HCT116 (cell line): ENCODE results near the gene TMEM143. TPM values are rescaled to one million over a fixed set of nuclear protein-coding genes. Genes with fewer than 3 reads are reported as not detected.

Source experiments
- ATAC-seq: fragments of 200-7000 bp; cut with Tn5 transposase; 2 replicates; pipeline ENCODE4 v1.9.1; 2020; ENCODE audit warnings: mild to moderate bottlenecking, moderate library complexity
- BruUV-seq: library from RNA; stranded (reverse); fragments of 400-500 nt; replicated peaks from 2 replicates; lab custom pipeline; 2021; lab: Mats Ljungman, UMichigan
- CTCF ChIA-PET: fragments of 300-600 bp; sonication (Branson Sonifier 250); formaldehyde crosslinking; loops from one replicate; lab custom pipeline; 2021; ENCODE audit warnings: antibody characterized with exemption; lab: Charles Lee
- POLR2A ChIA-PET: fragments of 300-600, 350-600 bp; sonication (Branson Sonifier 250); formaldehyde crosslinking; loops from one replicate; lab custom pipeline; 2021; ENCODE audit warnings: antibody characterized with exemption; lab: Charles Lee
- RAD21 ChIA-PET, 2 experiments: fragments of 300-600 bp; sonication (Branson Sonifier 250); formaldehyde crosslinking; loops; one replicate each; lab custom pipeline; 2023; ENCODE audit warnings: low total read pairs in 2 of 2; ENCODE audit not compliant: uncharacterized antibody in 2 of 2, unreplicated experiment in 2 of 2, low non-redundant PET in 1 of 2; lab: Charles Lee
- DNase-seq: peaks from one replicate; pipeline ENCODE4 v3.0.0-alpha.2; 2010; ENCODE audit warnings: low read depth, low spot score
- H2AFZ ChIP-seq: fragments of 200-600 bp; shearing (Covaris generic), sonication (generic); 2 replicates; pipeline ENCODE4 v1.6.1; 2017; ENCODE audit warnings: low read depth, mixed run types, mixed read lengths, antibody characterized with exemption, low read length; ENCODE audit not compliant: poor library complexity, severe bottlenecking
- H3K27ac ChIP-seq: 2 replicates; pipeline ENCODE4 v1.5.1; 2012; ENCODE audit warnings: low read depth, low read length
- H3K27me3 ChIP-seq: fragments of 200-600 bp; sonication (generic); 2 replicates; pipeline ENCODE4 v1.6.1; 2016; ENCODE audit warnings: mixed run types, low read length, mixed read lengths; ENCODE audit not compliant: insufficient read depth
- H3K36me3 ChIP-seq, 2 experiments: fragments of 200-500 bp in 1 of 2; fragments of 200-600 bp in 1 of 2; sonication (Bioruptor generic) in 1 of 2; sonication (generic) in 1 of 2; 2 replicates each; pipeline versions ENCODE4 v1.5.1 to v1.6.1; 2014 to 2016; ENCODE audit warnings: low read length in 2 of 2, inconsistent platforms in 1 of 2, mixed read lengths in 1 of 2, mixed run types in 1 of 2; ENCODE audit not compliant: insufficient read depth in 2 of 2, control insufficient read depth in 1 of 2
- H3K4me1 ChIP-seq, 2 experiments: fragments of 200-600 bp in 1 of 2; sonication (generic) in 1 of 2; 2 replicates each; pipeline versions ENCODE4 v1.5.1 to v1.6.1; 2012 to 2017; ENCODE audit warnings: low read length in 2 of 2, inconsistent platforms in 1 of 2, mild to moderate bottlenecking in 1 of 2, mixed read lengths in 1 of 2, mixed run types in 1 of 2, moderate library complexity in 1 of 2; ENCODE audit not compliant: insufficient read depth in 2 of 2, control insufficient read depth in 1 of 2
- H3K4me2 ChIP-seq: fragments of 200-600 bp; sonication (generic); 2 replicates; pipeline ENCODE4 v1.6.1; 2017; ENCODE audit warnings: mixed run types, low read length, mixed read lengths
- H3K4me3 ChIP-seq, 2 experiments: fragments of 200-600 bp in 1 of 2; sonication (generic) in 1 of 2; replicated peaks in 1 of 2; 2 replicates each; pipeline ENCODE4 v1.5.1; 2011 to 2016; ENCODE audit warnings: low read length in 2 of 2, control low read depth in 1 of 2, low read depth in 1 of 2, mild to moderate bottlenecking in 1 of 2, mixed read lengths in 1 of 2, mixed run types in 1 of 2
- H3K79me2 ChIP-seq: fragments of 200-600 bp; sonication (generic); 2 replicates; pipeline ENCODE4 v1.6.1; 2017; ENCODE audit warnings: mild to moderate bottlenecking, mixed run types, low read length, moderate library complexity, mixed read lengths; ENCODE audit not compliant: insufficient read depth
- H3K9ac ChIP-seq: fragments of 200-600 bp; sonication (generic); 2 replicates; pipeline ENCODE4 v1.6.1; 2016; ENCODE audit warnings: low read length, mixed read lengths
- H3K9me2 ChIP-seq: fragments of 200-600 bp; sonication (generic), shearing (Covaris generic); 2 replicates; pipeline ENCODE4 v1.6.1; 2017; ENCODE audit warnings: mixed run types, mild to moderate bottlenecking, moderate library complexity; ENCODE audit not compliant: insufficient read depth
- H3K9me3 ChIP-seq, 2 experiments: fragments of 200-500 bp in 1 of 2; fragments of 200-600 bp in 1 of 2; sonication (Bioruptor generic) in 1 of 2; sonication (generic) in 1 of 2; 2 replicates each; pipeline ENCODE4 v1.6.1; 2014 to 2017; ENCODE audit warnings: low read length in 2 of 2, mixed read lengths in 2 of 2, inconsistent platforms in 1 of 2, low read depth in 1 of 2, mild to moderate bottlenecking in 1 of 2, mixed run types in 1 of 2, moderate library complexity in 1 of 2; ENCODE audit not compliant: control insufficient read depth in 1 of 2, insufficient read depth in 1 of 2
- H4K20me1 ChIP-seq: fragments of 200-600 bp; sonication (generic), shearing (Covaris generic); 2 replicates; pipeline ENCODE4 v1.6.1; 2017; ENCODE audit warnings: mixed run types, mild to moderate bottlenecking, moderate library complexity; ENCODE audit not compliant: insufficient read depth
- CBX3 ChIP-seq: IDR thresholded peaks from 2 replicates; pipeline ENCODE4 v1.6.1; 2012; ENCODE audit warnings: low read depth
- EGR1 ChIP-seq: IDR thresholded peaks from 2 replicates; pipeline ENCODE4 v1.6.1; 2012; ENCODE audit warnings: low read depth
- ELF1 ChIP-seq: IDR thresholded peaks from 2 replicates; pipeline ENCODE4 v1.6.1; 2012; ENCODE audit warnings: low read depth, borderline replicate concordance
- EZH2phosphoT487 ChIP-seq: fragments of 200-600 bp; IDR thresholded peaks from 2 replicates; pipeline ENCODE4 v1.6.1; 2018; ENCODE audit warnings: antibody characterized with exemption, borderline replicate concordance
- POLR2A ChIP-seq: IDR thresholded peaks from 2 replicates; pipeline ENCODE4 v1.7.0; 2011; ENCODE audit warnings: borderline replicate concordance; ENCODE audit not compliant: insufficient read depth, insufficient read length; ENCODE audit errors: extremely low read depth
- RAD21 ChIP-seq: IDR thresholded peaks from 2 replicates; pipeline ENCODE4 v1.6.1; 2012; ENCODE audit warnings: low read depth, mild to moderate bottlenecking
- SIN3A ChIP-seq: IDR thresholded peaks from 2 replicates; pipeline ENCODE4 v1.6.1; 2012; ENCODE audit warnings: low read depth
- SP1 ChIP-seq: IDR thresholded peaks from 2 replicates; pipeline ENCODE4 v1.6.1; 2012; ENCODE audit warnings: low read depth
- SRF ChIP-seq: IDR thresholded peaks from 2 replicates; pipeline ENCODE4 v1.6.1; 2012; ENCODE audit warnings: low read depth
- TCF7L2 ChIP-seq: IDR thresholded peaks from 2 replicates; pipeline ENCODE4 v1.7.0; 2011; ENCODE audit warnings: borderline replicate concordance, inconsistent platforms; ENCODE audit not compliant: insufficient read depth, insufficient read length; ENCODE audit errors: extremely low read depth
- YY1 ChIP-seq: IDR thresholded peaks from 2 replicates; pipeline ENCODE4 v1.6.1; 2011; ENCODE audit warnings: low read length, low read depth, moderate library complexity, mild to moderate bottlenecking; ENCODE audit not compliant: insufficient replicate concordance; ENCODE audit errors: extremely low read depth
- intact Hi-C: fragments of 100-400 bp; cut with micrococcal nuclease; formaldehyde crosslinking; loops from 2 replicates; pipeline ENCODE4 v1.10.0; 2022
- total RNA-seq: library from RNA; stranded (reverse); gene quantifications from one replicate; pipeline ENCODE4 v1.2.1, GENCODE V29; 2021; ENCODE audit not compliant: unreplicated experiment
- TF ChIP-seq, protein P1 (sequence below): IDR thresholded peaks from 2 replicates; pipeline ENCODE4 v1.6.1; 2012; ENCODE audit warnings: low read depth
- TF ChIP-seq, protein P2 (sequence below): IDR thresholded peaks from 2 replicates; pipeline ENCODE4 v1.6.1; 2011; ENCODE audit warnings: mild to moderate bottlenecking, low read length, moderate library complexity; ENCODE audit not compliant: insufficient replicate concordance; ENCODE audit errors: extremely low read depth
- TF ChIP-seq, protein P3 (sequence below): IDR thresholded peaks from 2 replicates; pipeline ENCODE4 v1.6.1; 2012
- TF ChIP-seq, protein P4 (sequence below): IDR thresholded peaks from 2 replicates; pipeline ENCODE4 v1.6.1; 2012
- TF ChIP-seq, protein P5 (sequence below), 3 experiments: fragments of 200-600 bp in 1 of 3; sonication (generic) in 1 of 3; IDR thresholded peaks in 2 of 3; conservative IDR thresholded peaks in 1 of 3; 2 replicates each; pipeline ENCODE4 v1.5.1; 2012 to 2017; ENCODE audit warnings: low read depth in 2 of 3, low read length in 2 of 3, antibody characterized with exemption in 1 of 3, borderline replicate concordance in 1 of 3, control low read depth in 1 of 3, mild to moderate bottlenecking in 1 of 3, mixed read lengths in 1 of 3, mixed run types in 1 of 3, moderate library complexity in 1 of 3; ENCODE audit not compliant: insufficient read depth in 1 of 3

Gene TMEM143
- total RNA-seq, 1 experiment from 2014 or later, result 13.2 TPM

DNA sequence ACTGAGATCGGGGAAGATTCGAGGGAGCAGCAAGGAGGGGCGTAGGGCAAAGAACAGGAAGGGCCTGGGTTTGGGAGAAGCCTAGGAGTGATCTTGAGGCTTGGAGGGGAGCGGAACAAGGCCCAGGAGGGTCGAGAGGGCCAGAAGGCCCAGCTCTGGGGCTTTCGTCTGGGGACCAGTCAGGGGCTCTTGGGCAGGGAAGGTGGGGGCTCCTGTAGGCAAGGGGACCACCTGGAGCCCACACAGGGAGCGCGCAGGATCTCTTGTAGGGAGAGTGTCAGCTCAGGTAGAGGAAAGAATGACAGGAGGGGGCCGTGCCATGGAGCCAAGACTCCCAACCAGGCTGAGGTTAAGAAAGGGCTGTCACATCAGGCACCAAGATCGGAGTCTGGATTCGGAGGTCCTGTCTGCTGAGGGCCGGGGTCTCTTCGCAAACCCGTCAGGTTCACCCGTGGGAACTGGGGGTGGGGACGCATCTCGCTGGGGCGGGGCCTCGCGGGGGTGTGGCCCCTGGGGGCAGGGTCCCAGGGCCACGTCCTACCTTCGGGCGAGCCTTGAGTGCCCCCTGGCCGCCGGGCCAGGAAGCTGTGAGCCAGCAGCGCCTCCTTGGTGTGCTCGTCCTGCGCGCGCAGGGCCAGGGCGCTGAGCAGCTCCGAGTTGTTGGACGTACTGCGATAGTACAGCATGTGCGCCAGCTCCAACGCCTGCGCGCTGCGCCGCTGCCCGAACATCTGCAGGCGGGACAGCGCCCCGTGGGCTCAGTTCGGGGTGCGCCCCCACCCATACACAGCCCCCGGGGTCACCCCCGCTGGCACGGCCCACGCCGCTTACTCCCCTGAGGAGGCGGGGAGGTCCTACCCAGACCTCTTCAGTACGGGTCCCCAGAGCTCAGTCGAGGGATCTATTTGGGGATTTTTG lies 30.0 kb downstream of the TMEM143 start:
- Histone ChIP-seq H3K4me2 (peak overlapping the region; percentile 97), H3K9me2 (no peaks in the 10 kb centered on the region), H3K4me1 (peaks cover 12 to 38% of the 10 kb centered on the region in 2 experiments), H4K20me1 (no peaks in the 10 kb centered on the region), H3K27me3 (no peaks in the 10 kb centered on the region), H3K79me2 (no peaks in the 10 kb centered on the region), H3K4me3 (peak overlapping the region; percentile 56 to 63), H3K27ac (peak overlapping the region; percentile 75), H3K9me3 (no peaks in the 10 kb centered on the region), H3K9ac (peak overlapping the region; percentile 70), H3K36me3 (peaks cover 0 to 4% of the 10 kb centered on the region in 2 experiments; a peak in 1 of 4 replicates), H2AFZ (peak overlapping the region; percentile 81)
- DNase-seq, result peak; percentile 90
- peak; percentile 84 for ATAC-seq
- POLR2A ChIA-PET, result interaction anchor here (0.9 to 2.7 kb wide), 12 partner anchors 9 to 285 kb away, joined by 3 to 53 read pairs (median 5); partner anchors contain the start of genes EMP3, RPL18, SPHK2 and SYNGR4
- no TSS peak for BruUV-seq
- RAD21 ChIA-PET, result interaction anchor here (0.6 to 3.5 kb wide), 18 partner anchors 9 to 361 kb away, joined by 3 to 54 read pairs (median 4); partner anchors contain the start of gene EMP3 (in 1 of the 2)
- CTCF ChIA-PET, result interaction anchor here (0.6 to 4.4 kb wide), 23 partner anchors 7 to 260 kb away, joined by 3 to 158 read pairs (median 4); partner anchors contain the start of genes EMP3, KDELR1, SYNGR4 and TMEM143
- intact Hi-C loops, result loop anchor here (1.0 to 2.0 kb wide), 4 partner anchors 8 to 66 kb away; partner anchors contain the start of gene EMP3
- peak; percentile 52; the same call in 1 of the 2 replicates for TF ChIP-seq EGR1
- TF ChIP-seq TCF7L2, result no peak
- TF ChIP-seq, protein P1, sequence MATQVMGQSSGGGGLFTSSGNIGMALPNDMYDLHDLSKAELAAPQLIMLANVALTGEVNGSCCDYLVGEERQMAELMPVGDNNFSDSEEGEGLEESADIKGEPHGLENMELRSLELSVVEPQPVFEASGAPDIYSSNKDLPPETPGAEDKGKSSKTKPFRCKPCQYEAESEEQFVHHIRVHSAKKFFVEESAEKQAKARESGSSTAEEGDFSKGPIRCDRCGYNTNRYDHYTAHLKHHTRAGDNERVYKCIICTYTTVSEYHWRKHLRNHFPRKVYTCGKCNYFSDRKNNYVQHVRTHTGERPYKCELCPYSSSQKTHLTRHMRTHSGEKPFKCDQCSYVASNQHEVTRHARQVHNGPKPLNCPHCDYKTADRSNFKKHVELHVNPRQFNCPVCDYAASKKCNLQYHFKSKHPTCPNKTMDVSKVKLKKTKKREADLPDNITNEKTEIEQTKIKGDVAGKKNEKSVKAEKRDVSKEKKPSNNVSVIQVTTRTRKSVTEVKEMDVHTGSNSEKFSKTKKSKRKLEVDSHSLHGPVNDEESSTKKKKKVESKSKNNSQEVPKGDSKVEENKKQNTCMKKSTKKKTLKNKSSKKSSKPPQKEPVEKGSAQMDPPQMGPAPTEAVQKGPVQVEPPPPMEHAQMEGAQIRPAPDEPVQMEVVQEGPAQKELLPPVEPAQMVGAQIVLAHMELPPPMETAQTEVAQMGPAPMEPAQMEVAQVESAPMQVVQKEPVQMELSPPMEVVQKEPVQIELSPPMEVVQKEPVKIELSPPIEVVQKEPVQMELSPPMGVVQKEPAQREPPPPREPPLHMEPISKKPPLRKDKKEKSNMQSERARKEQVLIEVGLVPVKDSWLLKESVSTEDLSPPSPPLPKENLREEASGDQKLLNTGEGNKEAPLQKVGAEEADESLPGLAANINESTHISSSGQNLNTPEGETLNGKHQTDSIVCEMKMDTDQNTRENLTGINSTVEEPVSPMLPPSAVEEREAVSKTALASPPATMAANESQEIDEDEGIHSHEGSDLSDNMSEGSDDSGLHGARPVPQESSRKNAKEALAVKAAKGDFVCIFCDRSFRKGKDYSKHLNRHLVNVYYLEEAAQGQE, result no peak
- TF ChIP-seq POLR2A, result peak; percentile 74
- peak; percentile 27 for TF ChIP-seq YY1
- TF ChIP-seq RAD21, result peak; percentile 97
- TF ChIP-seq CBX3, result no peak; the same call in 1 of the 2 replicates
- TF ChIP-seq ELF1, result no peak
- TF ChIP-seq EZH2phosphoT487, result no peak
- TF ChIP-seq, protein P2, sequence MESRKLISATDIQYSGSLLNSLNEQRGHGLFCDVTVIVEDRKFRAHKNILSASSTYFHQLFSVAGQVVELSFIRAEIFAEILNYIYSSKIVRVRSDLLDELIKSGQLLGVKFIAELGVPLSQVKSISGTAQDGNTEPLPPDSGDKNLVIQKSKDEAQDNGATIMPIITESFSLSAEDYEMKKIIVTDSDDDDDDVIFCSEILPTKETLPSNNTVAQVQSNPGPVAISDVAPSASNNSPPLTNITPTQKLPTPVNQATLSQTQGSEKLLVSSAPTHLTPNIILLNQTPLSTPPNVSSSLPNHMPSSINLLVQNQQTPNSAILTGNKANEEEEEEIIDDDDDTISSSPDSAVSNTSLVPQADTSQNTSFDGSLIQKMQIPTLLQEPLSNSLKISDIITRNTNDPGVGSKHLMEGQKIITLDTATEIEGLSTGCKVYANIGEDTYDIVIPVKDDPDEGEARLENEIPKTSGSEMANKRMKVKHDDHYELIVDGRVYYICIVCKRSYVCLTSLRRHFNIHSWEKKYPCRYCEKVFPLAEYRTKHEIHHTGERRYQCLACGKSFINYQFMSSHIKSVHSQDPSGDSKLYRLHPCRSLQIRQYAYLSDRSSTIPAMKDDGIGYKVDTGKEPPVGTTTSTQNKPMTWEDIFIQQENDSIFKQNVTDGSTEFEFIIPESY, result no peak
- TF ChIP-seq SIN3A, result no peak
- TF ChIP-seq, protein P3, sequence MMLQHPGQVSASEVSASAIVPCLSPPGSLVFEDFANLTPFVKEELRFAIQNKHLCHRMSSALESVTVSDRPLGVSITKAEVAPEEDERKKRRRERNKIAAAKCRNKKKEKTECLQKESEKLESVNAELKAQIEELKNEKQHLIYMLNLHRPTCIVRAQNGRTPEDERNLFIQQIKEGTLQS, result no peak
- TF ChIP-seq, protein P4, sequence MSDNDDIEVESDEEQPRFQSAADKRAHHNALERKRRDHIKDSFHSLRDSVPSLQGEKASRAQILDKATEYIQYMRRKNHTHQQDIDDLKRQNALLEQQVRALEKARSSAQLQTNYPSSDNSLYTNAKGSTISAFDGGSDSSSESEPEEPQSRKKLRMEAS, result peak; percentile 97
- no peak; the same call in 1 of the 2 replicates for TF ChIP-seq SP1
- TF ChIP-seq SRF, result no peak
- TF ChIP-seq, protein P5, sequence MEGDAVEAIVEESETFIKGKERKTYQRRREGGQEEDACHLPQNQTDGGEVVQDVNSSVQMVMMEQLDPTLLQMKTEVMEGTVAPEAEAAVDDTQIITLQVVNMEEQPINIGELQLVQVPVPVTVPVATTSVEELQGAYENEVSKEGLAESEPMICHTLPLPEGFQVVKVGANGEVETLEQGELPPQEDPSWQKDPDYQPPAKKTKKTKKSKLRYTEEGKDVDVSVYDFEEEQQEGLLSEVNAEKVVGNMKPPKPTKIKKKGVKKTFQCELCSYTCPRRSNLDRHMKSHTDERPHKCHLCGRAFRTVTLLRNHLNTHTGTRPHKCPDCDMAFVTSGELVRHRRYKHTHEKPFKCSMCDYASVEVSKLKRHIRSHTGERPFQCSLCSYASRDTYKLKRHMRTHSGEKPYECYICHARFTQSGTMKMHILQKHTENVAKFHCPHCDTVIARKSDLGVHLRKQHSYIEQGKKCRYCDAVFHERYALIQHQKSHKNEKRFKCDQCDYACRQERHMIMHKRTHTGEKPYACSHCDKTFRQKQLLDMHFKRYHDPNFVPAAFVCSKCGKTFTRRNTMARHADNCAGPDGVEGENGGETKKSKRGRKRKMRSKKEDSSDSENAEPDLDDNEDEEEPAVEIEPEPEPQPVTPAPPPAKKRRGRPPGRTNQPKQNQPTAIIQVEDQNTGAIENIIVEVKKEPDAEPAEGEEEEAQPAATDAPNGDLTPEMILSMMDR (IDR thresholded peaks at IDR 0.05 in 2 of 3, conservative IDR thresholded peaks at IDR 0.05 in 1 of 3; ENCODE audit: borderline replicate concordance in 1 of 3, insufficient read depth in 1 of 3, low read depth in 2 of 3, low read length in 2 of 3), result peak; percentile 74 to 95 (median 78)
